ENCODE results near the gene VENTX. TPM values are rescaled to one million over a fixed set of nuclear protein-coding genes. Genes with fewer than 3 reads are reported as not detected.

The VENTX gene
- total RNA-seq, 4 donors from 2014 or later = 0.46 to 2.5 (median 2.0) TPM

DNA sequence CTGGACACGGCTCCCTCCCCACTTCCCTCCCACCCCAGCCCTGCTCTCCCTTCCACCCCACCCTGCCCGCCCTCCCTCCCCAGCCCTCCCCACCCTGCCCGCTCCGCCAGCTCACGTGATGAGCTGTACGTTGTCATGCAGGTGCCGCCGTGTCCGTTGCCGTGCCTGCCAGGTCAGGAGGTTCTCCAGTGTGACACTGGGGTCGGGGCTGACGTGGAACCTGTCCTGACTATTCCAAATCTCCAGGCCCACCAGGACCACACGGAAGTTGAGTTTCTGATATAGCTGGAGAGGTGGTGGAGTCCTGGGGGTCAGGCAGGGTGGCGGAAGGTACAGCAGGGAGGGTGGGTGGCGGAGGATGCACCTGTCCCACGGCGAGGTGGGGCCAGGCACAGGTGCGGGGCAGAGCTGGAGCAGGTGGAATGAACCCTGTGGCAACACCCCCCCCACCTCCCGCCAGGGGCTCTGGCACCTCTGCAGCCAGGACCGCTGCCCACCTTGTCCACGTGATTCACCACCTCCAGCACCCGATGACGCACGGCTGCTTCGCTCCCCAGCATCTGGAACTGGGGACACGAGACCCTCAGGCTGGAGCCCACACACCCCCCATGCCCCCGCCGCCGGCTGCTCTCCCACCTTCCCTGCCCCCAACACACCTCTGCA is 34.8 kb downstream of the VENTX start:
- Histone ChIP-seq H3K27ac (replicated peaks in 1 of 4) (no peak overlapping the region), H3K4me1 (peaks cover 6 to 22% (median 13%) of the 10 kb centered on the region in 4 donors), H3K4me3 (no peak overlapping the region), H3K36me3 (peaks cover 0 to 42% (median 11%) of the 10 kb centered on the region in 4 donors), H3K27me3 (peaks cover 0 to 37% (median 10%) of the 10 kb centered on the region in 4 donors), H3K9me3 (no peaks in the 10 kb centered on the region)
- TF ChIP-seq POLR2A (IDR thresholded peaks at IDR 0.05; ENCODE audit: low read depth) = no peak
- TF ChIP-seq POLR2AphosphoS5 (IDR thresholded peaks at IDR 0.05) = no peak
- no peak for TF ChIP-seq EP300 (IDR thresholded peaks at IDR 0.05)
- TF ChIP-seq, protein P1, sequence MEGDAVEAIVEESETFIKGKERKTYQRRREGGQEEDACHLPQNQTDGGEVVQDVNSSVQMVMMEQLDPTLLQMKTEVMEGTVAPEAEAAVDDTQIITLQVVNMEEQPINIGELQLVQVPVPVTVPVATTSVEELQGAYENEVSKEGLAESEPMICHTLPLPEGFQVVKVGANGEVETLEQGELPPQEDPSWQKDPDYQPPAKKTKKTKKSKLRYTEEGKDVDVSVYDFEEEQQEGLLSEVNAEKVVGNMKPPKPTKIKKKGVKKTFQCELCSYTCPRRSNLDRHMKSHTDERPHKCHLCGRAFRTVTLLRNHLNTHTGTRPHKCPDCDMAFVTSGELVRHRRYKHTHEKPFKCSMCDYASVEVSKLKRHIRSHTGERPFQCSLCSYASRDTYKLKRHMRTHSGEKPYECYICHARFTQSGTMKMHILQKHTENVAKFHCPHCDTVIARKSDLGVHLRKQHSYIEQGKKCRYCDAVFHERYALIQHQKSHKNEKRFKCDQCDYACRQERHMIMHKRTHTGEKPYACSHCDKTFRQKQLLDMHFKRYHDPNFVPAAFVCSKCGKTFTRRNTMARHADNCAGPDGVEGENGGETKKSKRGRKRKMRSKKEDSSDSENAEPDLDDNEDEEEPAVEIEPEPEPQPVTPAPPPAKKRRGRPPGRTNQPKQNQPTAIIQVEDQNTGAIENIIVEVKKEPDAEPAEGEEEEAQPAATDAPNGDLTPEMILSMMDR (IDR thresholded peaks at IDR 0.05) = no peak
- intact Hi-C loops (cut with DNase I) = no loop called here
- WGBS = 82% methylated on average over 20 of the region's 29 CpGs
- DNase-seq (ENCODE audit: extremely low spot score) = no peak

GRCh38 chr10:133272964-133273420 is 35.3 kb downstream of the VENTX start:
- DNase-seq (ENCODE audit: extremely low spot score) = no peak
- 86% methylated on average over 8 of the region's 25 CpGs for WGBS
- Histone ChIP-seq H3K9me3 (no peaks in the 10 kb centered on the region), H3K27ac (replicated peaks in 1 of 4) (no peak overlapping the region), H3K4me1 (peaks cover 6 to 26% (median 16%) of the 10 kb centered on the region in 4 donors), H3K36me3 (peaks cover 0 to 42% (median 11%) of the 10 kb centered on the region in 4 donors), H3K4me3 (no peak overlapping the region), H3K27me3 (peaks cover 0 to 42% (median 10%) of the 10 kb centered on the region in 4 donors)
- intact Hi-C loops (cut with DNase I) = no loop called here
- TF ChIP-seq EP300 (IDR thresholded peaks at IDR 0.05) = no peak
- no peak for TF ChIP-seq POLR2AphosphoS5 (IDR thresholded peaks at IDR 0.05)
- TF ChIP-seq POLR2A (IDR thresholded peaks at IDR 0.05; ENCODE audit: low read depth) = no peak
- TF ChIP-seq, protein P1 (IDR thresholded peaks at IDR 0.05) = no peak

- 87% methylated on average over 13 of the region's 28 CpGs for WGBS
These were observed 36.0 kb downstream of the VENTX start for GRCh38 chr10:133273534-133274143.

GRCh38 chr10:133274751-133275683 is 37.4 kb downstream of the VENTX start:
- peaks cover 6 to 26% (median 18%) of the 10 kb centered on the region in 4 donors for H3K4me1 ChIP-seq

More at GRCh38 chr10:133273534-133274143, 36.0 kb downstream of the VENTX start:
- Histone ChIP-seq H3K4me1 (peaks cover 6 to 26% (median 18%) of the 10 kb centered on the region in 4 donors), H3K36me3 (peaks cover 0 to 42% (median 13%) of the 10 kb centered on the region in 4 donors), H3K27ac (replicated peaks in 1 of 4) (no peak overlapping the region), H3K9me3 (no peaks in the 10 kb centered on the region), H3K27me3 (peaks cover 0 to 42% (median 10%) of the 10 kb centered on the region in 4 donors), H3K4me3 (no peak overlapping the region)
- no peak for DNase-seq (ENCODE audit: extremely low spot score)
- TF ChIP-seq, protein P1 (IDR thresholded peaks at IDR 0.05) = no peak
- TF ChIP-seq POLR2AphosphoS5 (IDR thresholded peaks at IDR 0.05) (no peak), EP300 (IDR thresholded peaks at IDR 0.05) (no peak), POLR2A (IDR thresholded peaks at IDR 0.05; ENCODE audit: low read depth) (no peak)
- intact Hi-C loops (cut with DNase I) = no loop called here

More at GRCh38 chr10:133274751-133275683, 37.4 kb downstream of the VENTX start:
- DNase-seq (ENCODE audit: extremely low spot score) = no peak
- Histone ChIP-seq H3K9me3 (no peaks in the 10 kb centered on the region), H3K27me3 (peaks cover 0 to 42% (median 10%) of the 10 kb centered on the region in 4 donors), H3K27ac (replicated peaks in 1 of 4) (no peak overlapping the region), H3K36me3 (peaks cover 2 to 42% (median 27%) of the 10 kb centered on the region in 4 donors), H3K4me3 (peak overlapping the region in 2 of 4 donors; percentile 3 to 47)
- intact Hi-C loops (cut with DNase I) = no loop called here
- WGBS = 53% methylated on average over 3 of the region's 26 CpGs
- TF ChIP-seq, protein P1 (IDR thresholded peaks at IDR 0.05) = no peak
- no peak for TF ChIP-seq POLR2A (IDR thresholded peaks at IDR 0.05; ENCODE audit: low read depth)
- no peak for TF ChIP-seq EP300 (IDR thresholded peaks at IDR 0.05)
- no peak for TF ChIP-seq POLR2AphosphoS5 (IDR thresholded peaks at IDR 0.05)
